HepG2 (cell line): ENCODE measurements around the gene CLPX. TPM values are rescaled to one million over a fixed set of nuclear protein-coding genes. Genes with fewer than 3 reads are reported as not detected.

ENCODE experiments used
- ATF4 ChIP-seq, 2 experiments: fragments of 450-650 bp in 1 of 2; sonication (generic) in 1 of 2; formaldehyde crosslinking; IDR thresholded peaks; 2 replicates each; pipeline versions ENCODE4 v1.5.0 to v1.8.0; 2020 to 2022; ENCODE audit warnings: mild to moderate bottlenecking in 1 of 2, missing genetic modification reagents in 1 of 2
- BCL6 ChIP-seq: IDR thresholded peaks from 2 replicates; pipeline ENCODE4 v1.6.1; 2016; ENCODE audit warnings: missing genetic modification reagents, missing compliant biosample characterization
- BHLHE40 ChIP-seq: IDR thresholded peaks from 2 replicates; pipeline ENCODE4 v1.6.1; 2011; ENCODE audit warnings: low read length, improper control_type of control experiment
- CCAR2 ChIP-seq: fragments of 200-400 bp; formaldehyde crosslinking; optimal IDR thresholded peaks from 2 replicates; pipeline ENCODE3; 2018; ENCODE audit warnings: low read depth, mild to moderate bottlenecking, low read length, moderate library complexity
- CREM ChIP-seq, 2 experiments: sonication (generic) in 1 of 2; formaldehyde crosslinking in 1 of 2; IDR thresholded peaks; 2 replicates each; pipeline versions ENCODE4 v1.4.0 to v1.6.1; 2016 to 2020; ENCODE audit warnings: antibody characterized with exemption in 1 of 2, mild to moderate bottlenecking in 1 of 2, missing genetic modification reagents in 1 of 2
- GATAD1 ChIP-seq: IDR thresholded peaks from 2 replicates; pipeline ENCODE4 v1.6.1; 2016; ENCODE audit warnings: missing genetic modification reagents, missing compliant biosample characterization
- HDAC2 ChIP-seq: sonication (generic); formaldehyde crosslinking; IDR thresholded peaks from 2 replicates; pipeline ENCODE4 v1.4.0; 2020; ENCODE audit warnings: missing genetic modification reagents
- JUNB ChIP-seq: sonication (generic); formaldehyde crosslinking; IDR thresholded peaks from 2 replicates; pipeline ENCODE4 v1.8.0; 2022; ENCODE audit warnings: missing genetic modification reagents, mild to moderate bottlenecking, borderline replicate concordance
- KAT8 ChIP-seq: IDR thresholded peaks from 2 replicates; pipeline ENCODE4 v1.6.1; 2016; ENCODE audit warnings: missing genetic modification reagents, missing compliant biosample characterization
- KMT2A ChIP-seq: sonication (generic); formaldehyde crosslinking; IDR thresholded peaks from 2 replicates; pipeline ENCODE4 v1.4.0; 2020; ENCODE audit warnings: missing genetic modification reagents
- NCOR1 ChIP-seq: fragments of 200-600 bp; sonication (generic); IDR thresholded peaks from 2 replicates; pipeline ENCODE4 v1.7.0; 2017; ENCODE audit warnings: antibody characterized with exemption, low read length, borderline replicate concordance
- NFIB ChIP-seq: sonication (generic); formaldehyde crosslinking; IDR thresholded peaks from 2 replicates; pipeline ENCODE4 v1.9.0; 2021; ENCODE audit warnings: missing genetic modification reagents, mild to moderate bottlenecking, borderline replicate concordance
- RXRB ChIP-seq: IDR thresholded peaks from 2 replicates; pipeline ENCODE4 v1.6.1; 2016; ENCODE audit warnings: borderline replicate concordance, missing genetic modification reagents, missing compliant biosample characterization
- SAP130 ChIP-seq: IDR thresholded peaks from 2 replicates; pipeline ENCODE4 v1.6.1; 2016; ENCODE audit warnings: low read depth
- SMAD9 ChIP-seq: sonication (generic); formaldehyde crosslinking; IDR thresholded peaks from 2 replicates; pipeline ENCODE4 v1.5.1; 2020; ENCODE audit warnings: mild to moderate bottlenecking, missing genetic modification reagents
- SOX6 ChIP-seq, 2 experiments: fragments of 450-650 bp in 1 of 2; sonication (generic) in 1 of 2; formaldehyde crosslinking in 1 of 2; IDR thresholded peaks; 2 replicates each; pipeline versions ENCODE4 v1.4.0 to v1.6.1; 2017 to 2020; ENCODE audit warnings: antibody characterized with exemption in 1 of 2, mild to moderate bottlenecking in 1 of 2, missing genetic modification reagents in 1 of 2
- TCF7 ChIP-seq: sonication (generic); IDR thresholded peaks from 2 replicates; pipeline ENCODE4 v1.6.1; 2016; ENCODE audit warnings: antibody characterized with exemption, low read depth
- THAP11 ChIP-seq: IDR thresholded peaks from 2 replicates; pipeline ENCODE4 v1.6.1; 2016; ENCODE audit warnings: missing biosample characterization, missing genetic modification reagents
- U2AF2 ChIP-seq: fragments of 200-400 bp; formaldehyde crosslinking; IDR thresholded peaks from 2 replicates; pipeline ENCODE4 v1.6.1; 2017; ENCODE audit warnings: low read depth, mild to moderate bottlenecking, low read length
- ZC3H13 ChIP-seq: sonication (generic); formaldehyde crosslinking; IDR thresholded peaks from 2 replicates; pipeline ENCODE4 v1.8.1; 2023; ENCODE audit warnings: mild to moderate bottlenecking, missing genetic modification reagents, moderate library complexity
- ZC3H4 ChIP-seq: sonication (generic); formaldehyde crosslinking; IDR thresholded peaks from 2 replicates; pipeline ENCODE4 v1.4.0; 2020; ENCODE audit warnings: missing genetic modification reagents, borderline replicate concordance
- ZMYM2 ChIP-seq: sonication (generic); formaldehyde crosslinking; IDR thresholded peaks from 2 replicates; pipeline ENCODE4 v1.8.0; 2022; ENCODE audit warnings: mild to moderate bottlenecking, missing genetic modification reagents
- ZNF414 ChIP-seq: sonication (generic); formaldehyde crosslinking; IDR thresholded peaks from 2 replicates; pipeline ENCODE4 v1.5.0; 2020; ENCODE audit warnings: missing genetic modification reagents
- ZNF670 ChIP-seq: sonication (generic); formaldehyde crosslinking; IDR thresholded peaks from 2 replicates; pipeline ENCODE4 v1.8.0; 2022; ENCODE audit warnings: mild to moderate bottlenecking, missing genetic modification reagents, borderline replicate concordance
- ZNF777 ChIP-seq: sonication (generic); formaldehyde crosslinking; IDR thresholded peaks from 2 replicates; pipeline ENCODE4 v1.4.0; 2020; ENCODE audit warnings: missing genetic modification reagents
- polyA plus RNA-seq, 8 experiments: library from polyadenylated mRNA; depleted of rRNA in 3 of 8; stranded (reverse) in 7 of 8; unstranded in 1 of 8; fragments of >200 nt; fragmentation: Illumina TruSeq in 4 of 8; extraction: Trizol in 4 of 8; gene quantifications; 2 replicates each; pipeline versions ENCODE4 v1.2.1 to v1.2.3, GENCODE V29; 2011 to 2016; ENCODE audit warnings: low read depth in 4 of 8, missing spikeins in 1 of 8, mixed read lengths in 1 of 8; ENCODE audit not compliant: insufficient read depth in 1 of 8
- total RNA-seq, 5 experiments: library from RNA; depleted of rRNA; stranded (reverse); fragments of >200 nt; fragmentation: Illumina TruSeq; extraction: Trizol; gene quantifications; 2 replicates each; pipeline ENCODE4 v1.2.3, GENCODE V29; 2016; ENCODE audit warnings: low read depth in 1 of 5
- TF ChIP-seq, protein P1 (sequence below): sonication (generic); formaldehyde crosslinking; IDR thresholded peaks from 2 replicates; pipeline ENCODE4 v1.8.0; 2022; ENCODE audit warnings: mild to moderate bottlenecking, missing genetic modification reagents, moderate library complexity
- TF ChIP-seq, protein P2 (sequence below): sonication (generic); formaldehyde crosslinking; conservative IDR thresholded peaks from 2 replicates; pipeline ENCODE4 v1.4.0; 2020; ENCODE audit warnings: missing genetic modification reagents
- TF ChIP-seq, protein P3 (sequence below): IDR thresholded peaks from 2 replicates; pipeline ENCODE4 v1.6.1; 2016

The CLPX gene
- total and polyA plus RNA-seq, 2 of the 13 experiments (the other 11 are each of a cell fraction or from before 2014, with no cell fraction given), result 33.9 to 61.3 TPM

DNA sequence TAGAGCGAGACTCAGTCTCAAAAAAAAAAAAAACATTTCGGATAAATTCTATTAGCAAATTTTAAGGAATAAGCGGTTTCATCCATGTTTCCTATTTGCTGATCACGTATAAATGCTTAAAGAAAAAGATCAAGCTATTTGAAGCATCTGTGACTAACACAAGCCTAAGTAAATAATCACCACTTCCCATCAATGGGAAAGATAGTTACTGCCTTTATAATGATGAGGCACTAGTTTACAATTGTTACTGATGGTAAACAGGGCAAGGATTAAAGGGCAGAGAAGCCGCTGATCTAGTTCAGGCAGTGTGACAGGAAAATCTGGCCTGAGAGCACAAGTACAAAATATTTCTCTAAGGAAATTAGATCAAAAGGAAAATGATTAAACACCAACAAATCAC, 13.7 kb downstream of the CLPX start (continued):
- TF ChIP-seq ZNF414 (CRISPR knock-in tag) (no peak), CCAR2 (no peak), U2AF2 (no peak), SOX6 (IDR thresholded peaks at IDR 0.05) (no peak), SOX6 (CRISPR knock-in tag; IDR thresholded peaks at IDR 0.05) (peak; percentile 77), RXRB (peak; percentile 60; the same call in 1 of the 2 replicates), CREM (IDR thresholded peaks at IDR 0.05) (peak; percentile 33; the same call in 1 of the 2 replicates), CREM (CRISPR knock-in tag; IDR thresholded peaks at IDR 0.05) (no peak), THAP11 (CRISPR knock-in tag) (peak; percentile 40; the same call in 1 of the 2 replicates), ZC3H4 (CRISPR knock-in tag) (no peak), NCOR1 (no peak), ZC3H13 (CRISPR knock-in tag) (no peak), ZNF670 (CRISPR knock-in tag) (no peak), KMT2A (no peak), ZNF777 (CRISPR knock-in tag) (no peak), SAP130 (CRISPR knock-in tag) (peak; percentile 74), TCF7 (peak; percentile 77), SMAD9 (CRISPR knock-in tag) (no peak), BCL6 (peak; percentile 32; the same call in 1 of the 2 replicates), JUNB (CRISPR knock-in tag) (0 out of 2 replicates have a peak, but pooled peaks have one; percentile 23), HDAC2 (CRISPR knock-in tag) (0 out of 2 replicates have a peak, but pooled peaks have one; percentile 23), GATAD1 (CRISPR knock-in tag) (0 out of 2 replicates have a peak, but pooled peaks have one; percentile 44), NFIB (CRISPR knock-in tag) (no peak), ATF4 (CRISPR knock-in tag; IDR thresholded peaks at IDR 0.05) (peak in 1 of 2 experiments; percentile 59; a peak in 1 of 4 replicates), ZMYM2 (CRISPR knock-in tag) (no peak), KAT8 (CRISPR knock-in tag) (0 out of 2 replicates have a peak, but pooled peaks have one; percentile 19), BHLHE40 (no peak)
- TF ChIP-seq, protein P1, sequence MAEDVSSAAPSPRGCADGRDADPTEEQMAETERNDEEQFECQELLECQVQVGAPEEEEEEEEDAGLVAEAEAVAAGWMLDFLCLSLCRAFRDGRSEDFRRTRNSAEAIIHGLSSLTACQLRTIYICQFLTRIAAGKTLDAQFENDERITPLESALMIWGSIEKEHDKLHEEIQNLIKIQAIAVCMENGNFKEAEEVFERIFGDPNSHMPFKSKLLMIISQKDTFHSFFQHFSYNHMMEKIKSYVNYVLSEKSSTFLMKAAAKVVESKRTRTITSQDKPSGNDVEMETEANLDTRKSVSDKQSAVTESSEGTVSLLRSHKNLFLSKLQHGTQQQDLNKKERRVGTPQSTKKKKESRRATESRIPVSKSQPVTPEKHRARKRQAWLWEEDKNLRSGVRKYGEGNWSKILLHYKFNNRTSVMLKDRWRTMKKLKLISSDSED (CRISPR knock-in tag), result no peak
- TF ChIP-seq, protein P2, sequence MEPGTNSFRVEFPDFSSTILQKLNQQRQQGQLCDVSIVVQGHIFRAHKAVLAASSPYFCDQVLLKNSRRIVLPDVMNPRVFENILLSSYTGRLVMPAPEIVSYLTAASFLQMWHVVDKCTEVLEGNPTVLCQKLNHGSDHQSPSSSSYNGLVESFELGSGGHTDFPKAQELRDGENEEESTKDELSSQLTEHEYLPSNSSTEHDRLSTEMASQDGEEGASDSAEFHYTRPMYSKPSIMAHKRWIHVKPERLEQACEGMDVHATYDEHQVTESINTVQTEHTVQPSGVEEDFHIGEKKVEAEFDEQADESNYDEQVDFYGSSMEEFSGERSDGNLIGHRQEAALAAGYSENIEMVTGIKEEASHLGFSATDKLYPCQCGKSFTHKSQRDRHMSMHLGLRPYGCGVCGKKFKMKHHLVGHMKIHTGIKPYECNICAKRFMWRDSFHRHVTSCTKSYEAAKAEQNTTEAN (CRISPR knock-in tag), result peak; percentile 81; the same call in 1 of the 2 replicates
- TF ChIP-seq, protein P3, sequence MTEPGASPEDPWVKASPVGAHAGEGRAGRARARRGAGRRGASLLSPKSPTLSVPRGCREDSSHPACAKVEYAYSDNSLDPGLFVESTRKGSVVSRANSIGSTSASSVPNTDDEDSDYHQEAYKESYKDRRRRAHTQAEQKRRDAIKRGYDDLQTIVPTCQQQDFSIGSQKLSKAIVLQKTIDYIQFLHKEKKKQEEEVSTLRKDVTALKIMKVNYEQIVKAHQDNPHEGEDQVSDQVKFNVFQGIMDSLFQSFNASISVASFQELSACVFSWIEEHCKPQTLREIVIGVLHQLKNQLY (CRISPR knock-in tag), result peak; percentile 15; the same call in 1 of the 2 replicates
